Hypothalamus (tissue), 51 donors: ENCODE data around the gene PPP2R2B.
A peak's percentile ranks its signal among the peaks of the same experiment; 100 is the strongest.

ENCODE experiments used
- DNase-seq, 51 donors: peaks; one replicate each; lab custom pipeline; 2025; lab: John Stamatoyannopoulos, UW

The PPP2R2B gene

DNA sequence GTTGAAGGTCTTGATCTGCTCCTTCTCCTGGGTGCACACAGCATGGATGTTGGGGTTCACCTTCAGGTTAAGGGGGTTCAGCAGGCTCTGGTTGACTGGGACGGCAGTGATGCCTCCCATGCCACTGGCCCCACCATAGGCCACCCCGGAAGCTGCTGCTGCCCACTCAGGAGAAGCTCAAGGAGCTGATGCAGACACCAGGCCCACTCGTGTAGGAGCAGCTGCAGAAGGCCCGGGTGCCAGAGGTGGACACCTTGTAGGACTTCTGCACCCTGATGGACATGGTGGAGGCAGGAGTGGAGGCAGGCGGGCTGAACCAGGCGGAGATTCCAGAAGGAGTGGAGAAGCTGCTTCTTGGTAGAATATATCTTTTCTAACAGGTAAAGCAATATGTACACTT lies 171.2 kb downstream of the PPP2R2B start:
- DNase-seq, result no peak

DNA sequence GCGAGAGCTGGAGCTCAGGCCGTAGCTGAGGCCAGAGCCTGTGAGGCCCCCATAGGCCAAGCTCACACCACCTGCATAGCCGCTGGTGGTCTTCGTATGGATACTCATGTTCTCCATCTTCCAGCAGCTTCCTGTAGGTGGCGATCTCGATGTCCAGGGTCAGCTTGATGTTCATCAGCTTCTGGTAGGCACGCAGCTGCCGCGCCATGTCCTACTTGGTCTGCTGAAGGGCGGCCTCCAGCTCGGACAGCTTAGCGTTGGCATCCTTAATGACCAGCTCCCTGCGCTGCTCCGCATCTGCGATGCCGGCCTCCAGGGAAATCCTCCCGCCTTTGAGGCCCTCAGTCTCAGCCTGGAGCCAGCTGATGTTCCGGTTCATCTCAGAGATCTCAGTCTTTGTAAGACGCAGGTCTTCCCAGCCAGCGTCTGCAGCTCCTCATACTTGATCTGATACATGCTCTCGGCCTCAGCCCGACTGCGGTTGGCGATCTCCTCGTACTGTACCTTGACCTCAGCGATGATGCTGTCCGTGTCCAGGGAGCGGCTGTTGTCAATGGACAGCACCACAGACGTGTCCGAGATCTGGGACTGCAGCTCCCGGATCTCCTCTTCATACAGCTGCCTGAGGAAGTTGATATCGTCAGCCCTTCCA lies 172.1 kb downstream of the PPP2R2B start:
- DNase-seq, result no peak

DNA sequence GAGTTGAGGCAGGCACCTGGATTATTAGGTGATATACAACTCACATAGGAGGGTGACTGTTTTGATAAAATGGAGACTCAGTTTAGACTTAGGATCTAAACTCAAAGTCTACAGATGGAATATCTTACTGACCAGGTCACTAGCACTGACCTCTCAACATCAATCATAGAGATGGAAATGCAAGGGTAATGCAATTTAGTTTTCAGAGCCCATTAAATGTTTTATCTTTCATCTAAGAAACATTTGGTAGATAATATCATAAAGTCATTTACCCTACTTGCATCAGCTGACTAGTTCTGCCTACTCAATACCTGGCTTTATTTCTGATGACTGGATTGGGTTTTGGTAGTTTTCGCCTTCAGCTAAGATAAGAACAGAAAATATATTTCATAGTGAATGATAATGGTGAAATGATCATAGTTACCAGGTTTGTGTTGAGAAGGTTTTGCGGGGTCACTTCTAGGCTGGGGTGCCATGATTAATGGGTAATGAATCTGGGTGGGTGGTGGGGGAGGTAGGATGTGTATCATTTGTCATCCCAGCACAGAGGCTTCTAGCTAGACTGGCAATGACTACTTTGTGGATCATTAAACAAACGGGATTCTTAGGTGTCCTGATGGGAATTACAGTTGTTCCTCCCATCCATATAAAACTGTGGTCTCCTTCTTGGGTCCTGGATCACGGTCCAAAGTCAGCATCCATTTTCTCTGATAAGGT lies 173.4 kb downstream of the PPP2R2B start:
- DNase-seq, result no peak

DNA sequence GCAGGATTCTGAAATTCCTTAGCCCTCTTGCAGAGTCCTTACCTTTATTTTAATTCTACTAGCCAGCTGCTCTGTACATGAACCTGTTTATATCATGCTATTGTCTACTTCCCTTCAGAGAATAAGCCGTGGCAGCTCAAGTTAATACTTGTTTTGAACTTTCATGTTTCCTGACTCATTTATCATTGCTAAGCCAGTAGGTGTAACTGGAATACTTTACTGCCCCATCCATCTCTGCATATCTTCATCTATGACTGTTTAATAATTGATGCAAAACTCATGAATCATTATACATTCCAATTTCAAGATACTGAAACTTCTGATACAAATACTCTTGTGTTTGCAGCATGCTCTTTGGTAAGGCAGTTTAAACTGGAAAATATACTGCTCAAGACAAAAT lies 174.7 kb downstream of the PPP2R2B start:
- no peak for DNase-seq

DNA sequence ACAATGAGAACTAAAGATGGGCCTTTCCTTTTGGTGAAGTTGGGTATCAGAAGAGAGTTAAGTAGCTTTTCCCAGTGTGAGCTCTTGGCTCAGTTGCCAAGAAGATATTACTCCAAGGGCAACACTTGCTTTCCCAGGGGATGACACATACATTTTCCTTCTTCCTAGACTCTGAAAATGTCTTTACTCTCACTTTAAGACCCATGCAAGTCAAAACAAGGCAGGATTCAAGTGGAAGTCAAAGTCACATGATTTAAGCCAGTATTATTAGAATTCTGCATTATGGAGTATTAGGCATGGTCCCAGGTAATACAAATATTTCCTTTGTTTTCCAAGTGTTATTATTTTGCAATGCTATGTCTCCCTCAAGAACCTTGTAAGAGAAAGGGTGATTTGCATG lies 175.1 kb downstream of the PPP2R2B start:
- no peak for DNase-seq

DNA sequence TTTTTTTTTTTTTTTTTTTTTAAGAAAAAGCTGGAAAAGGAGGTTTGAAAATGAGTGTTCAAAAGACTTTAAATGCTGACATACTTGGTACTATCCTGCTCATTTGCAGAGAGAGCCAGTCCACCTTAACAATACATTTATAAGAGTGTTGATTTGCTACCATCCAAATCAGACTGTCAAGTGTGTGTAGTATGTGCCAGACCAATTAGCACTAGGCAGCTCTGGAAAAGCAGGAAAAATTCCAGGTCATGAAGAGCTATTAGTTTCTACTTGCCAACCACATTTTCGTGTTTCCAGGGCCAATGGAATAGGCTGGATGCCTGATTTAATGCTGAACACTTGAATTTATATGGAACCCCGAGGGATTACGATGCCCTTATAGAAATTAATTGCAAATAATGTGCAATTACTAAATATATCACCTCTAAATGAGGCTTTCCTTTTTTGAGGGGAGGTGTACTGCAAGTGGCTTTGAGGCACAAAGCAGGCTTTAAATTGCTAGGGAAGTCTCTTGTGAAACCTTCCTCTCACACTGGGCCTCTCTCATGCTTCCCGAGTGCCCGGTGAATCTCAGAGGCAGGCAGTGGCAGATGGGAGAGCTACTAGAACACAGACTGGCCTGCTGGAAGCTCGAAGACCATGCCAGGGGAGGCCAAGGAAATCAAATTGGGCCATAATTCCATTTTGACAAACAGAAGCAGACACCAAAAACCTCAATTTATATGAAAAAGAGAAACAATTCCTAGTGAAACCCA lies 178.7 kb downstream of the PPP2R2B start:
- peak in 6 of 51 donors; percentile 9 to 50 (median 17) for DNase-seq

DNA sequence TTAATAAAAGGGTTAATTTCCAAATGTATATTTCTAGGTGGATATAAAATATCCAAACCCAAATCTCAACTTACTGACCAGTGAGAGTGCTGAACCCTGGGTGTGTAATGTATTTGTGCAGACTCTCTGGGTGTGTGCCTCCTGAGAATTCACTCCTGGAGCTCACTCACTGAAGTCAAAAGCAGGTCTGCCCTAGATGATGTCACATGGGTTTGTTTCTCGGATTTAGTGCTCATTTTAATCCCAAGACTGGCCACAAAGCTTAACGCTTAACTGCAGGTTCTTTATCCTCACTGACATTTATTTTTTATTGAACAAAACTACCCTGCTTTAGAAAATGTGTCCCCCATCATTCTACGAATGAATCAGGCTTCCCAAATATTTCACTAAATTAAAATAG lies 179.4 kb downstream of the PPP2R2B start:
- no peak for DNase-seq

DNA sequence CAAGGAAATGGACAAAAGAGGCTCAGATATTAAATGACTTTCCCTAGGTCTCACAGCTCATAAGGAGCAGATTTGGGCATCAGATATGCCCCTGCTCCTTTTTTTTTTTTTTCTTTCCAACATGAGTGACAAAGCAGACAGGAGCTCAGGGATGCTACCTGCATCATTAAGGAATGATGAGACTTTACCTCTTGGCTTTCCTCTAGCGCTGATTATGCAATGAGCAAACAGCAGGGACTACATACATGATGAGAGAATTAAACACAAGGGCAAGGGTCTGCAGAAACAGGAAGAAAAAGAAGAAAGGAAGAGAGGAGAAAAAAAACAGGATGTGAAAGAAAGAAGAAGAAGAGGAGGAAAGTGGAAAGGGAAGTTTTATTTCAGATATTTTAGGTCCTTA lies 179.9 kb downstream of the PPP2R2B start:
- no peak for DNase-seq

DNA sequence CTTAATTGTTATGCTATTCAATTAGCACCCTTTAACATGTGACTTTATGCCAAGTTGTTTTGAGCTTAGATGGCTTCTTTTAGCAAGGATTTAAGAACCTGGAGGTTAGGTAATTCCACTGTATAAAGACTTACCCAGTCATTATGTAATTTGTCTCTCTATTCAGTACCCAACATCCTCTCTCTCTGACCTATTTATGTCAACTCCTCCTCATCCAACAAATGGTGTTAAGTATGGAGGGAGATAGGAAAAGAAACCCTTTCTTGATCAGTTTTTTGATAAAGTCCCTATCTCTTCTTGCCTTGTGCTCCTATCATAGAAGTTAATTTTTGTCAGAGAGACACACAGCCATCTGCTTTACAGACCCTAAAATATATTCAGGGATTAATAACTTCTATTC lies 181.3 kb downstream of the PPP2R2B start:
- no peak for DNase-seq

DNA sequence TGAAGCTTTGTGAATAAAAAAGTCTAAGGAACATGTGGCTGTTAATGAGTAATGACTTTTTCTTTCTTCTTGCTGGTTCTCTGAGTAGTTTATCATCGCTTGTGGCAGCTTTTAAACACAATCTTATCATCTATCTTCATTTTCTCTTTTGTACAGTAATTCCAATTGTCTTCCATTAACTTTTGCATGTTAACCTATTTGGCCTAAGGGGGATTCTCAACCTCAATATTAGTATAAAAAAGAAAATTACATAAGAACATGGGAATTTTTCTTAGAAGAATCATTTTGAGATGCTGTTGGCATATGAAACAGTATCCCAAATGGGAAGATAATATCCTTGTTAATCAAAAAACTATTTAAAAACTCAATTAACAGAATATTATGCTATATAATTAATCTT lies 182.9 kb downstream of the PPP2R2B start:
- no peak for DNase-seq

DNA sequence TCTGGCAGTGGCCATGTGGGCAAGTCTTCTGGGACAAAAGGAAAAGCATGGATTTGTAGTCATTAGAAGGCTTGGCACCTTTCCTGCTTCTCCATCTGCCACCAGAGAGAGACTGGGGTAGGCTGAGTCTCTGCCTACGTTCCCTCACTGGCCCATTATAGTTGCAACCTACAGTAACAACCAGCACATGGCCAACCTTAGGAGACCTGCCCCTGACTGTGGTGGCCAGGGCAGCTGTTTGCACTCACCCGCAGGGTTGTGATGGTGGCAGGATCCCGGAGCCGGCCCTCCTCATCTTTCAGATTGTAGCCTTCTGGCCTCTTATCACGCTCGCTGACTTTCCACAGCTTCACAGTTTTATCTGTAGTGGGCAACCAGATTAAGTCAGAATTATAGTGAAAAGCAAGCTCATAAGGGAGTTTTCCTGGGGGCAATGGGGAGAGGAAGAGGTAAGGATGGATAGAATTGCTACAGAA lies 187.6 kb downstream of the PPP2R2B start:
- DNase-seq, result peak in 1 of 51 donors; percentile 26

DNA sequence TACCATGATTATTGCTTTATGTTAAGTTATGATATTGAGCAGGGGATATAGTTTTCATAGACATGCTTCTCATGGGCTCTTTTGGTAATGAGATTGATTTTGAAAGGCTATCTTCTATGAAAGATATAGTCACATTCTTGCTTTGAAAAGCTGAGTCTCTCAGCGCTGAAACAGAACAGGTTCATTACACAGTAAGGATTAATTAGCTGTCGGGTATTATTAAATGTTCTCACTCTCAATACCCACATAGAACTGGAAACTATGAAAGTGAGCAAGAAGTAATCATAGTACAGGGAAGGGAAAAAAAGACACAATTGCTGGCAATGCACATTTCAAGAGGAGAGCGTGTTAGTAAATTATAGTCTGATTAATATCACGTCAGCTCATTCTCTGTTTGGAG lies 190.9 kb downstream of the PPP2R2B start:
- DNase-seq, result no peak

DNA sequence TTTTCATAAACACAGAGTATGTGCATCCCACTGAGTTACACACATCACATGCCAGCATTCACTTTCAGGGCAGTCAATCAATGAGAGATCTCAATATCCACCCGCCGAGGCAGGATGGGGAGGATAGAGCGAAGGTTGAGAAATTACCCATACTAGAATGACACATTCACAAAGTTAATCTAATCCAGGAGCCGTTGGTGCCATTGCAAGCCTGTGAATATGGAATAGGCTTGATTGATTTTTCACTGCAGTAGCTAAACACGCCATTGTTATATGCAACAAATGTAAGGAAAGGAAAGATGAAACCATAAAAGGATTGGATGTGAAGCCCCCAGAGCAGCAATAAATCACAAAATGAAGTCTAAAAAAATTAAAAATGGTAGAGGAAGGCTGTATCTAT lies 194.7 kb downstream of the PPP2R2B start:
- DNase-seq, result no peak

DNA sequence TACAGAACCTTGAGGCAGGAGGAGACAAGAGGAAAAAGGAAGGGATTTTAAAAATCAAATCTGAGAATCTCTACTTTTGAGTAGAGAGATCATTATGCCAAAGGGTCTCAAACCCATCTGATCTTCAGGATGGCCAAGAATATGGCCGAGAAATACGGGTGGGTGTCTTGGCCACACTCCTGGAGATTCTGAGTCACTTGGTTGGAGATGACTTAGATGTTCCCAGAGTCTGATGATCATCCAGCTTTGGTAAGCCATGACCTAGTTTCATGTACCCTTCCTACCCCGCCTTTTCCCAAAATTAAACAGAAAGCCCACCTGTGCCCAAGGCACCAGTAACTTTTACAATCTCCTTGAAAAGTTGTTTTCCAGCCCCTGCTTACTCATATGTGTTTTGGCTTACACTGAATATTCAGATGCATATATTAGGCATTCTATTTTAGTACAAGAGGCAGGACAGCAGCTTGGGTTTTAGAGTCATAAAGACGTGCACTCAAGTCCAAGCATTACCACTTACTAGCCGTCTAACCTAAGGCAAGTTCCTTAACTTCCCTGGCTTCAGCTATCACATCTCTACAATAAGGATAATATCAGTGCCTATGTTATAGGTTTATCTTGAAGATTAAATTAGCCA lies 195.5 kb downstream of the PPP2R2B start:
- DNase-seq, result peak in 1 of 51 donors; percentile 21

DNA sequence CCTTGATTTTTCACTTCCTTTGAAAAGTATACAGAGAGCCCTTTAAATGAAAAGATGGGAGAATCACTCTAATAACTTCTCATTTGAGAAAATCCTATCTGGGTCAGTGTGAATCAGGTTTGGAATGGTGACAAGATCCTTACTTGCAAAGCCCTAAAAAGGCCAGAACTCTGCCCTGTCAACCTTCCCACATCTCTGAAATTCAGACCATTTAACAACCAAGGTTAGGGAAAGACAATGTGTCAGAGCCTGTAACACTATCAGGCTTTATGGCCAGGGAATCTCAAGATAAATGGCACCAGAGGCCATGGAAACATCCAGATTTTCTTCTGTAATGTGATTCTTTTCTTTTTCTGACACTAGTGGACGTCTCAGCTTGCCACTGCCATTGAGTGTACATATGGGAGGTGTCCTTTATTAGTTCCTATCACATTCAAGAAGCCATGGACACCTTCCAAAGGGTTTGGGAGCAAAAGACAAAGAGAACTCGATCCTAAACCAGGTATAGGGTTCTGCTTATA lies 196.9 kb downstream of the PPP2R2B start:
- DNase-seq, result no peak

DNA sequence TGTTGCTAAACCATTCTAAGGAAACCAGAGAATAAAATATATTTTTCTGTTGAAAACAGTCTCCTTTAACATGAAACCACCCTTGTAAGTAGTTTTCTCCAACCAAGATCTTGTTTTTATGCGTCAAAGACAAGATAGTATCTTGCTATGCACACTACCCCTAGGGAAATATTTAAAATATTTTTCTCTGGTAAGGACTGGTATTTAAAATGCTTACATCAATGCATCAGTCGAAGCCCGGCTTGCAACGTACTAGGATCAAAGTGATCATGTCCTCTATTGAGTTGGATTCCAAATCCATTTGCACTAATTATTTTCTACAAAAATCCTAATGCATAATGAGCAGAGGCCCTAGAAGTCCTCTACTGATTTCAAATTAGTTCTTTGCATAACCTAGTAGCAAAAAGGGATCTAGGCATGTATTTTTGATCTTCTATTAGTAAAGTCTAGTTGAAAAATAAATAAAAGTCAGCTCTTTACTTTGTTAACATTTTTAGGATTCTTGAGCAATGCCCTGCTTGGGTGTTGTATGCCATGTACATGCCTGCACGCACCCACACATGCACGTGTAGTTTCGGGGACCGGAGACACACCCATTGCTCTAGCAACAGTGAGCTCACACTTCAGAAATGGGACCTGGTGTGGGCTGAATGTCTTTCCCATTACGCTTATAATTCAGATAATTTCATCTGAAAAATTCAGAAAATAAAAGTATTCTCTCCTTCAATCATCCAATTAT lies 197.5 kb downstream of the PPP2R2B start:
- no peak for DNase-seq

DNA sequence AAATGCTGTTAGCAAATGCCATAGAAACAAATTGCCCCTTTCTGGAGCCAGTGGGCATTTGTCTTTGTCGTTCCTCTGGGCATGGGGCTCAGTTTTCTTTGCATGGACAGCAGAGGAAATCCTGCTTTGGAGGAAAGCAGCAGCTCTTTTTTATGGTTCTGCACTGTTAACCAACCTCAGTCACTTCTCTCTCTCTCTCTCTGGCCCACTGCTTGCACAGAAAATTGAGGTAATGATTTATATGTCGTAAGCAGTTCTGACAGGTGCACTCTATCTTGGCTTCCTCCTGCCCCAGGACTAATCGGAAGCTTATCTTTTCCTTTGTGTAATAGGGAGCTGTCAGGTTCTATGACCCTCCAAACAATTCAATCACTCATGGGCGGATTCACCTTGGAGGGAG lies 202.9 kb downstream of the PPP2R2B start:
- no peak for DNase-seq

DNA sequence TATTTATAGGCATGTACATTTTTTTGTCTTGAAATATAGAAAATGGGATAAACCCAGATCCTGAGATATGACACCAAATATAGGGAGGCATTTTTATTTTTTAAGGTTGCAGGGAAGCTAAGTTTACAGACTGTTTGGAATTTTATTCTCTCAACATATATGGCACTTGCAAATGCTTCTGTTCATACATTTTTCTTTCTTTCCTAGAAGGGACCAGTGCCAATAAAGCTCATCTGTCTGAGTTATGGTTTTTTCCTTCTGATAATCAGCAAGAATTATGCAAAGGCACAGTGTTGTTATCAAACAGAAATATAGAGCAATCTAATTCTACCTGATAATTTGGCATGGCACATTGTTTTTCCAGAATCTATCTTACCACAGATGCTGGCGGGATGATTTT lies 205.7 kb downstream of the PPP2R2B start:
- DNase-seq, result no peak

DNA sequence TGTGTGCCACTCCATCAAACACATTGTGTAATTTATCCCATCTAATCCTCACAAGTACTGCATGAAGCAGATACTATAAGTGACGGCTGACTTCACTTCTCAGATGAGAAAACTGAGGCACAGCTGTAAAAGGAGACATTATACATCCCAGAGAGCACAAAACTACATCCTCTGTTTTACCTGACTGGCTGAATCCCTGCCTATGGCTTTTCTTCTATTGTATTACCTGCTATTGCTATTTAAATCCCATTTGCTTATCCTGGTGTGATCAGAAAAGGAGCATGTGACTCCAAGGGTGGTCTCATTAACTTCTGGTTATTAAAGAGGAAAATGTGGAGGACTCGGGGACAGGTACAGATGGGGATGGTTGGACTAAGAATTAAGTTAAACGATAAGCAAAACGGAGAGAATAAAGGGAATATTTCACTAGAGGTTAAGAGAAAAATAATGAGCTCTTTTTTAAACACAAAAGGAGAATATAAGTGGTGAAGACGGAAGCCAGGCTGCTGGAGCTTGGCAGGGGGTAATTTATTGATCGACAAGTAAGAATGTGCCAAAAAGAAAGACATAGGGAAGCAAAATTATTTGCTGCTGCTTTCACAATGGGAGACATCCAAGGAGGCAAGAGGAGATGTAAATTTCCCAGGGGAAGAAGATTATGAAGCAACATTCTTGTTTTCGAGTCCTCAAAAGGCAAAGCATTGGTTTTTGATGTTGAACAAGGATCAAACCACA lies 206.8 kb downstream of the PPP2R2B start:
- no peak for DNase-seq

DNA sequence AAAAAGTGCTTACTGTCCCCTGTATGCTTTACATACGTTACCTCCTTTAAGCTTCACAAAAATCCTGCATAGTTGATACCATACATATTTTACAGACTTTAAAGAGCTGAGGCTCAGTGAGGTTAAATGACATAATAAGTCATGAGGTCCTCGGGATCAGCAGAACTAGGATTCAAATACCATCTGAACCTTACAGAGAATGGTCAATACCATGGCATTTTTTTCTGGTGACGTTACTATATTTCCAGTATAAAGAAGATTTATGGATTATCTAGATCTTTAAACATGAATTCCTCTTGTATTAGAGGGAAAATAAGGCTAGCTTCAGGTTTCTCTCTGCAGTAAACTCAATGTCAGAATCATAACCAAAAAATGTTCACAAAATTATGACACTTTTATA lies 208.9 kb downstream of the PPP2R2B start:
- DNase-seq, result no peak
